Duodenal mucosa (tissue), 2 donors: ENCODE measurements around the gene MTA3.
"Not testable (repeated sequence)": the region's sequence is repeated elsewhere in the genome, so short reads cannot be mapped to it uniquely, and the experiment has no call there.

Experiments
- H3K27ac ChIP-seq: one replicate; pipeline ENCODE4 v1.7.0; 2013; ENCODE audit warnings: low read depth, low read length
- H3K27me3 ChIP-seq, 2 donors: one replicate each; pipeline ENCODE4 v1.7.0; 2013; ENCODE audit warnings: low read length in 2 of 2, control low read depth in 1 of 2; ENCODE audit not compliant: insufficient read depth in 2 of 2, control insufficient read depth in 1 of 2
- H3K36me3 ChIP-seq, 2 donors: one replicate each; pipeline ENCODE4 v1.7.0; 2013; ENCODE audit warnings: low read length in 2 of 2, control low read depth in 1 of 2; ENCODE audit not compliant: insufficient read depth in 2 of 2, control insufficient read depth in 1 of 2
- H3K4me1 ChIP-seq, 2 donors: one replicate each; pipeline ENCODE4 v1.7.0; 2013; ENCODE audit warnings: low read length in 2 of 2, control low read depth in 1 of 2; ENCODE audit not compliant: insufficient read depth in 2 of 2, control insufficient read depth in 1 of 2
- H3K4me3 ChIP-seq, 2 donors: one replicate each; pipeline ENCODE4 v1.7.0; 2013; ENCODE audit warnings: low read length in 2 of 2, low read depth in 1 of 2
- H3K9ac ChIP-seq, 2 donors: one replicate each; pipeline ENCODE4 v1.7.0; 2013; ENCODE audit warnings: low read length in 2 of 2, low read depth in 1 of 2
- H3K9me3 ChIP-seq, 2 donors: one replicate each; pipeline ENCODE4 v1.7.0; 2013; ENCODE audit warnings: low read length in 2 of 2, control low read depth in 1 of 2; ENCODE audit not compliant: control insufficient read depth in 1 of 2

MTA3 gene

GRCh38 chr2:42628024-42628423, 59.6 kb downstream of the MTA3 start:
- not testable (repeated sequence) for H3K4me3 ChIP-seq, H3K9ac ChIP-seq, H3K27me3 ChIP-seq, H3K9me3 ChIP-seq, H3K27ac ChIP-seq, H3K36me3 ChIP-seq, H3K4me1 ChIP-seq

DNA sequence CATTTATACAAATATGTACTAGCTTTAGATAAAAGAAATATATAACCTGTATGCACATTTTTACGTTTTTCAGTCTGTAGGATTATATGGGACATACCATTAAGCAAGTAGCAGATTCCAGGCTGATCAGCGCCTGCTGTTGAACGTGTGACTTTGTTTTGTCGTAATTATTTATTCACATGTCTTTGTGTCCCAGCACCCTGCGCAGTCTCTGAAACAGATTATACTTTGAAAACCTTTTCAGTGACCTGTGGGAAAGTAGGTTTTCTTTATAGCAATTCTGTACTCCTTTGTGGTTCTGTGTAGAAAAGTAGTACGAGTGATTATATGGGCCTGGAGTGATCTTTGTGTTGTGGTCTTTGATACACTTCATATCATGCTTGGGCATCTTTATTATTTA, 68.5 kb downstream of the MTA3 start:
- H3K36me3 ChIP-seq: no peaks in the 10 kb centered on the region
- no peaks in the 10 kb centered on the region for H3K9me3 ChIP-seq

GRCh38 chr2:42638080-42638784, 69.8 kb downstream of the MTA3 start:
- Histone ChIP-seq H3K4me1 (peaks cover 0 to 7% of the 10 kb centered on the region in 2 donors), H3K27ac (no peak overlapping the region), H3K27me3 (no peaks in the 10 kb centered on the region), H3K4me3 (no peak overlapping the region), H3K9ac (no peak overlapping the region), H3K36me3 (no peaks in the 10 kb centered on the region), H3K9me3 (no peaks in the 10 kb centered on the region)

More for the DNA sequence above, 68.5 kb downstream of the MTA3 start:
- H3K27ac ChIP-seq: no peak overlapping the region
- no peak overlapping the region for H3K4me3 ChIP-seq
- H3K4me1 ChIP-seq: peaks cover 0 to 7% of the 10 kb centered on the region in 2 donors
- H3K9ac ChIP-seq: no peak overlapping the region
- no peaks in the 10 kb centered on the region for H3K27me3 ChIP-seq

DNA sequence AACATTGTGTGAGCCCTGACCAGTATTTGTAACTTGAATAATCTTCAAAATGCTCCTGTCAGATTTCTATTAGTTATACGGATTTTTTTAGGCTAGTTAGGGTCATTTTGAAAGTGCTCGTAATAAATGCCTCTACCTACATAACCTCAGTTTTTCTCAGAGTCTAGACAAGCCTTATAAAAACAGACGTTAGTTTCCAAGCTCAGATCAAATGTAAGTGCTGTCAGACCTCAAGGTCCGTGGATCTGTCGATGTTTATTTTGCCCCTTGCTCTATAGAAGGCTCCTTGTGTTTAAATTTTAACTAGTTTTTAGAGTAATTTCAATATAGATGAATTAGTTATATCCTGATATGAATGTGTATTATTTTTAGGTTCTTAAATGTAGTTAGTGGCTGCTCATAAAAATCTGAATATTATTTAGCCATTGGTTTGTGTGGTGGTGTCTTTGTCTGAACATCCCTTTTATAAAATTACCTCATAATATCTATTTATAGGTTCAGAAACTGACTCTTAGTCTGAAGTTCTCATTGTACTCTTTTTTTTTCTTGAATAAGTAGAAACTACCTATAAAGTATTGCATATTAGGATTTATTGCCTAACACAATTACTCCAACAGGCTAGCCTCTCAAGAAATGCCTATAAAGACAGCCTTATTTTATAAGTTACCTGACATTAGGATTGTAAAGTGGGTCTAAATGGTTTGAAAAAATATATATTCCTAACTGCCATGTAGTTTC, 71.1 kb downstream of the MTA3 start:
- no peak overlapping the region for H3K27ac ChIP-seq
- no peak overlapping the region for H3K9ac ChIP-seq
- H3K9me3 ChIP-seq: no peaks in the 10 kb centered on the region
- no peak overlapping the region for H3K4me3 ChIP-seq
- no peaks in the 10 kb centered on the region for H3K27me3 ChIP-seq
- H3K36me3 ChIP-seq: no peaks in the 10 kb centered on the region
- H3K4me1 ChIP-seq: peaks cover 0 to 7% of the 10 kb centered on the region in 2 donors

GRCh38 chr2:42640261-42640660, 71.8 kb downstream of the MTA3 start:
- no peaks in the 10 kb centered on the region for H3K9me3 ChIP-seq
- no peak overlapping the region for H3K9ac ChIP-seq
- H3K27ac ChIP-seq: no peak overlapping the region
- H3K36me3 ChIP-seq: no peaks in the 10 kb centered on the region
- H3K4me1 ChIP-seq: peaks cover 0 to 7% of the 10 kb centered on the region in 2 donors
- no peaks in the 10 kb centered on the region for H3K27me3 ChIP-seq
- H3K4me3 ChIP-seq: no peak overlapping the region

DNA sequence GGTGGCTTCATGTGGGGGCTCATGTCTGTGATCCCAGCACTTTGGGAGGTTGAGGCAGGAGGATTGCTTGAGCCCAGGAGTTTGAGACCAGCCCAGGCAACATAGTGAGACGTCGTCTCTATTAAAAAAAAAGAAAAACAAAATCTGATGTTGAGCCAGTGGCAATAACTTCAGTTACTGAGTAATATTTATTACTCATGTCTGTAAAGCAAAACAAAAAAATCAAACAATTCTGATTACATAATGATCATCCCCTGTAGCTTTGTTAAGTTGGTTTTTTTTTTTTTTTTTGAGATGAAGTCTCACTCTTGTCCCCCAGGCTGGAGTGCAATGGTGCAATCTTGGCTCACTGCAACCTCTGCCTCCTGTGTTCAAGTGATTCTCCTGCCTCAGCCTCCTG, 73.9 kb downstream of the MTA3 start:
- not testable (repeated sequence) for H3K4me1 ChIP-seq, H3K27me3 ChIP-seq, H3K9ac ChIP-seq, H3K9me3 ChIP-seq, H3K27ac ChIP-seq, H3K36me3 ChIP-seq, H3K4me3 ChIP-seq

GRCh38 chr2:42645551-42645950, 77.1 kb downstream of the MTA3 start:
- H3K4me1 ChIP-seq: no peaks in the 10 kb centered on the region
- no peak overlapping the region for H3K4me3 ChIP-seq
- no peaks in the 10 kb centered on the region for H3K27me3 ChIP-seq
- H3K9me3 ChIP-seq: peaks cover 0 to 5% of the 10 kb centered on the region in 2 donors
- H3K9ac ChIP-seq: no peak overlapping the region
- peaks cover 8 to 9% of the 10 kb centered on the region in 2 donors for H3K36me3 ChIP-seq
- no peak overlapping the region for H3K27ac ChIP-seq

DNA sequence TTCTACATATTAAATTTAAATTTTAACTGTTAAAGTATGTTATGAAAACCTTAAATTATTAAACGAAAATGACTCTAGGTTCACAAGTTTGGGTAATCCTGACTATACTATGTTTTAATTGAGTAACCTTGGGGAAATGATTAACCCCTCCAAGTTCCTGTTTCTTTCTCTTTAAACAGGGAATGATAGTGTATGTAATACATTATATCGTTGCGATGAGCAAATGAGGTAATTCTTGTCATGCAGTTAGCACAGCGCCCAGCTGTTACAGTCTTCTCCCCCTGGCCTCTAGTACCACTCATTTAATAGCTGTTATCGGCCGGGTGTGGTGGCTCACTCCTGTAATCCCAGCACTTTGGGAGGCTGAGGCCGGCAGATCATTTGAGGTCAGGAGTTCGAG, 80.4 kb downstream of the MTA3 start:
- Histone ChIP-seq H3K4me3 (no peak overlapping the region), H3K27me3 (no peaks in the 10 kb centered on the region), H3K27ac (no peak overlapping the region), H3K9me3 (peaks cover 0 to 5% of the 10 kb centered on the region in 2 donors), H3K4me1 (no peaks in the 10 kb centered on the region), H3K36me3 (peaks cover 8 to 9% of the 10 kb centered on the region in 2 donors), H3K9ac (no peak overlapping the region)

GRCh38 chr2:42651057-42651456, 82.6 kb downstream of the MTA3 start:
- no peak overlapping the region for H3K9ac ChIP-seq
- H3K9me3 ChIP-seq: no peaks in the 10 kb centered on the region
- peaks cover under 1 to 5% of the 10 kb centered on the region in 2 donors for H3K36me3 ChIP-seq
- no peak overlapping the region for H3K27ac ChIP-seq
- no peaks in the 10 kb centered on the region for H3K4me1 ChIP-seq
- no peak overlapping the region for H3K4me3 ChIP-seq
- H3K27me3 ChIP-seq: no peaks in the 10 kb centered on the region

GRCh38 chr2:42652086-42652485, 83.7 kb downstream of the MTA3 start:
- Histone ChIP-seq H3K27me3 (no peaks in the 10 kb centered on the region), H3K4me3 (no peak overlapping the region), H3K27ac (no peak overlapping the region), H3K9me3 (no peaks in the 10 kb centered on the region), H3K36me3 (peaks cover 0 to 5% of the 10 kb centered on the region in 2 donors), H3K9ac (no peak overlapping the region), H3K4me1 (no peaks in the 10 kb centered on the region)
